DOHH2 (cell line): ENCODE data around the gene ATP8A2.

ENCODE experiments used
- H3F3A ChIP-seq: fragments of 200-600 bp; sonication (generic), shearing (Covaris generic); 2 replicates; pipeline ENCODE4 v1.6.0; 2016; ENCODE audit warnings: antibody characterized with exemption, mild to moderate bottlenecking; ENCODE audit not compliant: control insufficient read depth, insufficient read depth
- H3K27ac ChIP-seq: fragments of 200-600 bp; sonication (generic); 2 replicates; pipeline ENCODE4 v1.5.1; 2014; ENCODE audit warnings: low read depth, mild to moderate bottlenecking, low read length, moderate library complexity
- H3K27me3 ChIP-seq: fragments of 200-600 bp; sonication (generic); 2 replicates; pipeline ENCODE4 v1.6.1; 2014; ENCODE audit warnings: mild to moderate bottlenecking, low read length, mixed read lengths; ENCODE audit not compliant: control insufficient read depth
- H3K36me3 ChIP-seq: fragments of 200-600 bp; sonication (generic); 2 replicates; pipeline ENCODE4 v1.6.1; 2014; ENCODE audit warnings: mild to moderate bottlenecking, low read length, moderate library complexity, mixed read lengths; ENCODE audit not compliant: control insufficient read depth
- H3K4me1 ChIP-seq: fragments of 200-600 bp; sonication (generic); 2 replicates; pipeline ENCODE4 v1.6.1; 2014; ENCODE audit warnings: mild to moderate bottlenecking, low read length, mixed read lengths; ENCODE audit not compliant: control insufficient read depth
- H3K4me2 ChIP-seq: fragments of 200-600 bp; sonication (generic); 2 replicates; pipeline ENCODE4 v1.6.0; 2014; ENCODE audit warnings: mild to moderate bottlenecking, low read length, moderate library complexity
- H3K4me3 ChIP-seq: fragments of 200-600 bp; sonication (generic); 2 replicates; pipeline ENCODE4 v1.5.1; 2014; ENCODE audit warnings: mild to moderate bottlenecking, low read length, mixed read lengths
- H3K79me2 ChIP-seq: fragments of 200-600 bp; sonication (generic); 2 replicates; pipeline ENCODE4 v1.6.1; 2014; ENCODE audit warnings: mild to moderate bottlenecking, low read length, mixed read lengths; ENCODE audit not compliant: control insufficient read depth
- H3K9me2 ChIP-seq: fragments of 200-600 bp; sonication (generic); replicated peaks from 2 replicates; pipeline ENCODE4 v1.6.1; 2014; ENCODE audit warnings: mild to moderate bottlenecking, low read length, mixed read lengths; ENCODE audit not compliant: control insufficient read depth
- H3K9me3 ChIP-seq: fragments of 200-600 bp; sonication (generic); 2 replicates; pipeline ENCODE4 v1.6.1; 2014; ENCODE audit warnings: antibody characterized with exemption, low read length, mixed read lengths; ENCODE audit not compliant: control insufficient read depth, insufficient read depth
- H4K20me1 ChIP-seq: fragments of 200-600 bp; sonication (generic); 2 replicates; pipeline ENCODE4 v1.6.0; 2014; ENCODE audit warnings: low read depth, mild to moderate bottlenecking, antibody characterized with exemption, low read length, moderate library complexity; ENCODE audit not compliant: control insufficient read depth, insufficient read depth
- EZH2phosphoT487 ChIP-seq: fragments of 200-600 bp; sonication (generic); IDR thresholded peaks from 2 replicates; pipeline ENCODE4 v1.6.1; 2017; ENCODE audit warnings: borderline replicate concordance, mild to moderate bottlenecking, antibody characterized with exemption, low read length, moderate library complexity, mixed read lengths
- TF ChIP-seq, protein P1 (sequence below): fragments of 200-600 bp; sonication (generic); IDR thresholded peaks from one replicate; pipeline ENCODE4 v1.5.1; 2014; ENCODE audit warnings: antibody characterized with exemption, mild to moderate bottlenecking, low read depth, low read length; ENCODE audit not compliant: poor library complexity, severe bottlenecking

Gene ATP8A2

GRCh38 chr13:25902891-25903341, 531.1 kb downstream of the ATP8A2 start:
- no peak overlapping the region for H3K4me2 ChIP-seq
- TF ChIP-seq EZH2phosphoT487, result no peak
- TF ChIP-seq, protein P1, sequence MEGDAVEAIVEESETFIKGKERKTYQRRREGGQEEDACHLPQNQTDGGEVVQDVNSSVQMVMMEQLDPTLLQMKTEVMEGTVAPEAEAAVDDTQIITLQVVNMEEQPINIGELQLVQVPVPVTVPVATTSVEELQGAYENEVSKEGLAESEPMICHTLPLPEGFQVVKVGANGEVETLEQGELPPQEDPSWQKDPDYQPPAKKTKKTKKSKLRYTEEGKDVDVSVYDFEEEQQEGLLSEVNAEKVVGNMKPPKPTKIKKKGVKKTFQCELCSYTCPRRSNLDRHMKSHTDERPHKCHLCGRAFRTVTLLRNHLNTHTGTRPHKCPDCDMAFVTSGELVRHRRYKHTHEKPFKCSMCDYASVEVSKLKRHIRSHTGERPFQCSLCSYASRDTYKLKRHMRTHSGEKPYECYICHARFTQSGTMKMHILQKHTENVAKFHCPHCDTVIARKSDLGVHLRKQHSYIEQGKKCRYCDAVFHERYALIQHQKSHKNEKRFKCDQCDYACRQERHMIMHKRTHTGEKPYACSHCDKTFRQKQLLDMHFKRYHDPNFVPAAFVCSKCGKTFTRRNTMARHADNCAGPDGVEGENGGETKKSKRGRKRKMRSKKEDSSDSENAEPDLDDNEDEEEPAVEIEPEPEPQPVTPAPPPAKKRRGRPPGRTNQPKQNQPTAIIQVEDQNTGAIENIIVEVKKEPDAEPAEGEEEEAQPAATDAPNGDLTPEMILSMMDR, result no peak

DNA sequence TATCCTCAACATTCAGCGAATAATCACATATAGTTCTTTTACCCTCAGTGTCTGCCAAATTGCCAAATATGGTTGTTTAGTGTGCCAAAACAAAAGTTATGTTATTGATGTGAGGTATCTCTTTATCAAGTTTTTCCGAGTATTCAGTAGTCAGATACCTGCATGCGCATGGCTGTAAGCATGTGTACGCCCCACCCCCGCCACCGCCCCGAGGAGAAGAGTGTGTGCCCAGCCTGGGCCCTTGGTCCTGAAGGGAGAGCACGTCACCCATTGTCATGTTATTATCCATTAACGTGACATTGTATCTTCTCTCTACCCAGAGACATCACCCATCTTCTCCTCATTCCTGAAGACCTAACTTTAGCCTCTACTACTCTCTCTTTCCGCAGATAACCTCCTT, 533.1 kb downstream of the ATP8A2 start:
- no peaks in the 10 kb centered on the region for H3K79me2 ChIP-seq
- H3K36me3 ChIP-seq, result no peaks in the 10 kb centered on the region
- H3K9me2 ChIP-seq, result no peaks in the 10 kb centered on the region
- no peak overlapping the region for H3K4me2 ChIP-seq
- TF ChIP-seq EZH2phosphoT487, result no peak
- TF ChIP-seq, protein P1, result no peak
- H3K4me1 ChIP-seq, result peaks cover 14% of the 10 kb centered on the region
- no peaks in the 10 kb centered on the region for H4K20me1 ChIP-seq
- H3K27ac ChIP-seq, result no peak overlapping the region
- H3F3A ChIP-seq, result no peaks in the 10 kb centered on the region
- H3K27me3 ChIP-seq, result no peaks in the 10 kb centered on the region
- peaks cover 5% of the 10 kb centered on the region; the same call in 1 of the 2 replicates for H3K9me3 ChIP-seq
- no peak overlapping the region for H3K4me3 ChIP-seq

More at GRCh38 chr13:25902891-25903341, 531.1 kb downstream of the ATP8A2 start:
- no peaks in the 10 kb centered on the region for H4K20me1 ChIP-seq
- H3K4me3 ChIP-seq, result no peak overlapping the region
- no peaks in the 10 kb centered on the region for H3K27me3 ChIP-seq
- H3K27ac ChIP-seq, result no peak overlapping the region
- H3K9me2 ChIP-seq, result no peaks in the 10 kb centered on the region
- H3K79me2 ChIP-seq, result no peaks in the 10 kb centered on the region
- H3K36me3 ChIP-seq, result no peaks in the 10 kb centered on the region
- peaks cover 9% of the 10 kb centered on the region; the same call in 1 of the 2 replicates for H3K9me3 ChIP-seq
- H3F3A ChIP-seq, result no peaks in the 10 kb centered on the region
- H3K4me1 ChIP-seq, result peaks cover 14% of the 10 kb centered on the region

DNA sequence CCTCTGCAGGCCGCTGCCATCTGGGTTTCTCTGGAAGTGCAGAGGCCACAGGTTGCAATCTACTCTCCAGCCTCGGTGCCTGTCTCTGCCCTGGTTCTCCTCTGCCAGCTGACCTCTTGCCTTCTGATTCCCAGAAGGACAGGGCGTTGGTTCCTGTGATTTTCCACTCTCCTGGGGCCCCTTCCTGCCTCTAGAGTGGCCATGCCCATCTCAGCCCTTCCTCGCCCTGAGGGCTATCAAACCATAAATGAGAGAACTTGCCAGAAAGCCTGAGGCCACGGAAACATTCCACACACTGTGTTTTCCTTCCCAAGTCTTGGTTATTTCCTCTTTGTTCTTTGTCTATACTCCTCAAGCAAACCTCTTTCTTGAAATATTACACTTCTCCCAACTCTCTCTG, 533.8 kb downstream of the ATP8A2 start:
- Histone ChIP-seq H3K27ac (no peak overlapping the region), H3K4me1 (peaks cover 14% of the 10 kb centered on the region), H3K9me3 (no peaks in the 10 kb centered on the region), H3K4me3 (0 out of 2 replicates have a peak overlapping the region, but pooled peaks have one; percentile 16), H3K36me3 (no peaks in the 10 kb centered on the region), H4K20me1 (no peaks in the 10 kb centered on the region), H3K9me2 (no peaks in the 10 kb centered on the region), H3K27me3 (no peaks in the 10 kb centered on the region), H3K4me2 (peak overlapping the region; percentile 59), H3F3A (no peaks in the 10 kb centered on the region), H3K79me2 (no peaks in the 10 kb centered on the region)
- TF ChIP-seq EZH2phosphoT487, result no peak
- TF ChIP-seq, protein P1, result no peak
